ENCODE results near the gene ZBTB24.

DNA sequence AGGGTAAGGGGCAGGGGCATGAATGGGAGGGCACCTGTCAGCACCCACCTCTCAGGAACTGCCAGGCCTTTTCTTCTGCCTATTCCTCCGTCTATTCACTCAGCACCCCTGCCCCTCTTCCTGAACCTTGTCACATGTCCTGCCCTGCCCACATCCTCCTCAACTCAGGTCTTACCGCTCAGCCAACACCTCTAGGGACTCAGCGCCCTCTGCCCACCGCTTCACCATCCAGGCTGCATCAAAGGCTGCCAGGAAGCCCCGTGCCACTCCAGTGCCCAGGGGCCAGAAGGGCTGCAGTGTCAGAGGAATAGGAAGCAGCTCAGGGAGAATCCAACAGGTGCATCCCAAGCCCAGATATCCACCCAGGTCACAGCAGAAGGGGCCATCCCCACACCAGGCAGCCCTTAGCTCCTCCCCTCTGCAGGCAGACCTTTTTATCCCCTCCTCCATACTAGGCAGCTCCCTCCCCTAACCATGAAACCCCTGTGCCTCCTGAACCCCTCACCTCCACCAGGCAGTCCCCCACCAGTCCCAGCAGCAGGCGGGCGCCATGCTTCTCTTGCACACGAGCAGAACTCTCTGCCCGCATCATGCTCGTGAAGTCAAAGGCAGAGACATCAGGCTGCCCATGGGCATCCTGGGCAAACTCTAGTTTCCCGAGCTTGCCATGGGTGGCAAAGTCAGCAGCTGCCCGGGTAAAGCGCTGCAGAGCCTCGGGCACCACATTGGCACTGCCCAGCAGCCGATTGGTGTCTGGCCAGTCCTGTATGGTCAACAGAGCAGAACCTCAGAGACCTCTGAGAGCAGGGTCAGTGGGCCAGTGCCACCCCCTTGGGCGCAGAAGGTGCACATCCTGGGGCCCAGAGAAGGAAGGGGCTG is 33.0 kb downstream of the ZBTB24 start:
- TF ChIP-seq, protein P1, sequence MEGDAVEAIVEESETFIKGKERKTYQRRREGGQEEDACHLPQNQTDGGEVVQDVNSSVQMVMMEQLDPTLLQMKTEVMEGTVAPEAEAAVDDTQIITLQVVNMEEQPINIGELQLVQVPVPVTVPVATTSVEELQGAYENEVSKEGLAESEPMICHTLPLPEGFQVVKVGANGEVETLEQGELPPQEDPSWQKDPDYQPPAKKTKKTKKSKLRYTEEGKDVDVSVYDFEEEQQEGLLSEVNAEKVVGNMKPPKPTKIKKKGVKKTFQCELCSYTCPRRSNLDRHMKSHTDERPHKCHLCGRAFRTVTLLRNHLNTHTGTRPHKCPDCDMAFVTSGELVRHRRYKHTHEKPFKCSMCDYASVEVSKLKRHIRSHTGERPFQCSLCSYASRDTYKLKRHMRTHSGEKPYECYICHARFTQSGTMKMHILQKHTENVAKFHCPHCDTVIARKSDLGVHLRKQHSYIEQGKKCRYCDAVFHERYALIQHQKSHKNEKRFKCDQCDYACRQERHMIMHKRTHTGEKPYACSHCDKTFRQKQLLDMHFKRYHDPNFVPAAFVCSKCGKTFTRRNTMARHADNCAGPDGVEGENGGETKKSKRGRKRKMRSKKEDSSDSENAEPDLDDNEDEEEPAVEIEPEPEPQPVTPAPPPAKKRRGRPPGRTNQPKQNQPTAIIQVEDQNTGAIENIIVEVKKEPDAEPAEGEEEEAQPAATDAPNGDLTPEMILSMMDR (IDR thresholded peaks at IDR 0.05): no peak
- TF ChIP-seq POLR2AphosphoS5 (IDR thresholded peaks at IDR 0.05) (no peak), POLR2A (IDR thresholded peaks at IDR 0.05) (no peak)
